ENCODE measurements around the gene ATP5PO. TPM values are rescaled to one million over a fixed set of nuclear protein-coding genes. Genes with fewer than 3 reads are reported as not detected.

The ATP5PO gene
- total RNA-seq: 100 to 1,000 TPM; 183 to 194 TPM
- polyA plus RNA-seq: 316 TPM

DNA sequence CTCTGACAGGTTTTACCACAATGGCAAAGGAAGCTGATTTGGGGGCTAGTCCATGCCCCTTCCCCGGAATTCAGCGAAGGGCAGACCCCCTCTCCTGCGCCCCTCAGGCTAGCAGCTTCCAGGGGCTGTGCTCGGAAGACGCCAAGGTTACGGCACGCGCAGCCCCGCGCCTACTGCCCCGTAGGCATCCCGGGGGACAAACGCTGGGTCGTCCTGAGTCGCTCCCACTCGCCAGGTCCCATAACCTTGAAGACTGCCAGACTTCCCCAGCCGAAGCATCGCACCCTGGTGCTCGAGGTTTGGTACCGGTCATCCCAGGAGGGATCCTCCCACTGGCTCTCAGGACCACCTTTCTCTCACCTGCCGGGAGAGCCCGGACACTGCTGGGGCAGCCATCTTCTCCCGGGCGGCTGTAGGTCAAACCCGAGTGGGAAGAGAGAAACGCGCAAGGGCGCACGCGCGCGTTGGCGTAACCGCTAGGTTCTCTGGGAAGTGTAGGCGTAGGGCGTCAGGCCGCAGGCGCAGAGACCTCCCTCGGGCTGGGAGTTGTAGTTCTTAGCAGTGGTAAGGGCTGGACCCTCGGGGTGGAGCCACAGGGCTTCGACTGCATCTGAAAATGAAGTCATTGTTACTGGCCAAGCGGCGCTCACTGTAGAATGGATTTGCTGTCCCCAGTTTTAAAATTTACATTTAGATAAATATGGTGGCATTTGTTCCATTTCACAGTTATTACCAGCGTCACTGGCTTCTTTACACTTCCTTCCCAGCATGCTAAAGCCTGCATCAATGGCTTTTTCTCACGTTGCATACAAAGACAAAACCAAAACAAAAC lies at the start of gene ATP5PO:
Gene ATP5PO (minus strand): TSS at position 437 of the 832 bp plus-strand sequence. CDS start 41 bp downstream, at position 396.
- Histone ChIP-seq H3K4me1 (ENCODE audit: insufficient read depth, low read length) (peaks cover 19% of the 10 kb centered on the region), H3K9me3 (ENCODE audit: low read length) (no peaks in the 10 kb centered on the region), H3K36me3 (ENCODE audit: insufficient read depth, low read length) (peaks cover 7% of the 10 kb centered on the region), H3K27me3 (ENCODE audit: insufficient read depth, low read length, poor library complexity, severe bottlenecking) (no peaks in the 10 kb centered on the region), H3K27ac (ENCODE audit: low read depth, low read length) (peak within 1 kb of the TSS; percentile 89), H3K4me3 (ENCODE audit: low read length) (peak within 1 kb of the TSS; percentile 93)
- H3K9me3 Mint-ChIP-seq: no peaks in the 10 kb centered on the region
- peaks cover 29 to 51% (median 41%) of the 10 kb centered on the region in 3 donors for H3K4me1 Mint-ChIP-seq
- H3K27me3 Mint-ChIP-seq: no peaks in the 10 kb centered on the region
- peak within 1 kb of the TSS; percentile 97 to 100 (median 98) for H3K4me3 Mint-ChIP-seq
- peaks cover 0 to 40% (median 2%) of the 10 kb centered on the region in 3 donors for H3K36me3 Mint-ChIP-seq
- DNase-seq: peak; percentile 93 to 97 (median 95)
- ChIA-PET POLR2A (interaction anchor here (0.7 kb wide), 1 partner anchor 320 kb away, joined by 3 read pairs; no protein-coding TSS in a partner anchor), CTCF (interaction anchor here (0.8 to 1.4 kb wide), 4 partner anchors 8 to 432 kb away, joined by 3 to 5 read pairs (median 3); no protein-coding TSS in a partner anchor)
- H3K27ac Mint-ChIP-seq: peak within 1 kb of the TSS; percentile 92 to 100 (median 98)

GRCh38 chr21:33964706-33965325 lies 49.2 kb upstream of the ATP5PO start:
- Mint-ChIP-seq H3K27ac (peak overlapping the region in 4 of 8 donors; percentile 13 to 84 (median 59)), H3K27me3 (no peaks in the 10 kb centered on the region), H3K4me3 (no peak overlapping the region), H3K36me3 (peaks cover 32 to 76% (median 36%) of the 10 kb centered on the region in 3 donors), H3K9me3 (peaks cover 0 to 7% (median 4%) of the 10 kb centered on the region in 5 donors), H3K4me1 (peaks cover 24 to 66% (median 53%) of the 10 kb centered on the region in 3 donors)
- H3K4me1 ChIP-seq (ENCODE audit: insufficient read depth, low read length): no peaks in the 10 kb centered on the region
- POLR2A ChIA-PET: no interaction called here
- no peak overlapping the region for H3K27ac ChIP-seq (ENCODE audit: low read depth, low read length)
- H3K9me3 ChIP-seq (ENCODE audit: low read length): no peaks in the 10 kb centered on the region
- CTCF ChIA-PET: no interaction called here
- DNase-seq: no peak
- H3K27me3 ChIP-seq (ENCODE audit: insufficient read depth, low read length, poor library complexity, severe bottlenecking): no peaks in the 10 kb centered on the region
- no peak overlapping the region for H3K4me3 ChIP-seq (ENCODE audit: low read length)
- H3K36me3 ChIP-seq (ENCODE audit: insufficient read depth, low read length): peaks cover 5% of the 10 kb centered on the region

- Mint-ChIP-seq H3K27ac (peak overlapping the region in 4 of 8 donors; percentile 13 to 84 (median 59)), H3K4me1 (peaks cover 23 to 58% (median 45%) of the 10 kb centered on the region in 3 donors), H3K9me3 (peaks cover 4 to 13% (median 8%) of the 10 kb centered on the region in 5 donors), H3K27me3 (no peaks in the 10 kb centered on the region), H3K4me3 (no peak overlapping the region), H3K36me3 (peaks cover 33 to 74% (median 40%) of the 10 kb centered on the region in 3 donors)
- DNase-seq: no peak
- no peaks in the 10 kb centered on the region for H3K9me3 ChIP-seq (ENCODE audit: low read length)
- ChIA-PET POLR2A (interaction anchor here (2.8 kb wide), 1 partner anchor 15 kb away, joined by 15 read pairs; no protein-coding TSS in a partner anchor), CTCF (interaction anchor here (1.2 kb wide), 1 partner anchor 15 kb away, joined by 4 read pairs; no protein-coding TSS in a partner anchor)
- no peak overlapping the region for H3K27ac ChIP-seq (ENCODE audit: low read depth, low read length)
- no peak overlapping the region for H3K4me3 ChIP-seq (ENCODE audit: low read length)
- no peaks in the 10 kb centered on the region for H3K27me3 ChIP-seq (ENCODE audit: insufficient read depth, low read length, poor library complexity, severe bottlenecking)
- peaks cover 5% of the 10 kb centered on the region for H3K36me3 ChIP-seq (ENCODE audit: insufficient read depth, low read length)
- no peaks in the 10 kb centered on the region for H3K4me1 ChIP-seq (ENCODE audit: insufficient read depth, low read length)
Observed at GRCh38 chr21:33963848-33964555, 48.4 kb upstream of the ATP5PO start.

GRCh38 chr21:33962290-33962689 lies 46.7 kb upstream of the ATP5PO start:
- H3K36me3 ChIP-seq (ENCODE audit: insufficient read depth, low read length): peaks cover 5% of the 10 kb centered on the region
- peaks cover 31 to 71% (median 50%) of the 10 kb centered on the region in 3 donors for H3K36me3 Mint-ChIP-seq
- peak overlapping the region in 2 of 8 donors; percentile 27 to 40 for H3K27ac Mint-ChIP-seq
- H3K9me3 Mint-ChIP-seq: peaks cover 6 to 19% (median 12%) of the 10 kb centered on the region in 5 donors
- DNase-seq: no peak
- no peaks in the 10 kb centered on the region for H3K27me3 ChIP-seq (ENCODE audit: insufficient read depth, low read length, poor library complexity, severe bottlenecking)
- peaks cover 5% of the 10 kb centered on the region for H3K4me1 ChIP-seq (ENCODE audit: insufficient read depth, low read length)
- no peak overlapping the region for H3K27ac ChIP-seq (ENCODE audit: low read depth, low read length)
- H3K4me3 ChIP-seq (ENCODE audit: low read length): no peak overlapping the region
- peaks cover 23 to 60% (median 51%) of the 10 kb centered on the region in 3 donors for H3K4me1 Mint-ChIP-seq
- ChIA-PET POLR2A (interaction anchor here (0.6 to 2.8 kb wide), 2 partner anchors 9 to 13 kb away, joined by 3 to 15 read pairs; no protein-coding TSS in a partner anchor), CTCF (interaction anchor here (1.0 to 1.4 kb wide), 2 partner anchors 38 to 39 kb away, joined by 3 to 5 read pairs; no protein-coding TSS in a partner anchor)
- H3K4me3 Mint-ChIP-seq: no peak overlapping the region
- no peaks in the 10 kb centered on the region for H3K27me3 Mint-ChIP-seq
- no peaks in the 10 kb centered on the region for H3K9me3 ChIP-seq (ENCODE audit: low read length)

DNA sequence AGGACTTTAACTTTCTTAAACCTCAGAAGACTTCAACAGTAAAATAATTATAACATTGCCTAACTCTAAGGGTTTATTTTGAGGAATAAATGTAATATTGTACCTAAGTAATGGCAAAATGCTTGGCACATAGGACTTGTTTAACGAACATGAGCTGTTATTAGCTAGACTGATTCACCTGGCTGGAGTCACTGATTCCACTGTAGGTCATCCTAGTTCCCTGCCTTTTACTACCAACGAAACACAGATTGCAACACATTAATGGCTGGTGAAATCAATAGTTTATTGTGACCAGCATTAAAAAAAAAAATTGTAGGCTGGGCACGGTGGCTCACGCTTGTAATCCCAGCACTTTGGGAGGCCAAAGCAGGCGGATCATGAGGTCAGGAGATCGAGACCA lies 45.5 kb upstream of the ATP5PO start:
- Histone ChIP-seq H3K27me3 (ENCODE audit: insufficient read depth, low read length, poor library complexity, severe bottlenecking) (no peaks in the 10 kb centered on the region), H3K4me3 (ENCODE audit: low read length) (no peak overlapping the region), H3K9me3 (ENCODE audit: low read length) (no peaks in the 10 kb centered on the region), H3K27ac (ENCODE audit: low read depth, low read length) (no peak overlapping the region), H3K36me3 (ENCODE audit: insufficient read depth, low read length) (peaks cover 5% of the 10 kb centered on the region), H3K4me1 (ENCODE audit: insufficient read depth, low read length) (peaks cover 12% of the 10 kb centered on the region)
- POLR2A ChIA-PET: interaction anchor here (0.9 to 2.8 kb wide), 2 partner anchors 12 to 30 kb away, joined by 4 to 15 read pairs; no protein-coding TSS in a partner anchor
- Mint-ChIP-seq H3K36me3 (peaks cover 29 to 67% (median 50%) of the 10 kb centered on the region in 3 donors), H3K27ac (peak overlapping the region in 1 of 8 donors; percentile 66), H3K27me3 (no peaks in the 10 kb centered on the region), H3K4me3 (no peak overlapping the region), H3K9me3 (peaks cover 6 to 19% (median 12%) of the 10 kb centered on the region in 5 donors), H3K4me1 (peaks cover 29 to 65% (median 58%) of the 10 kb centered on the region in 3 donors)
- CTCF ChIA-PET: interaction anchor here (1.0 to 2.5 kb wide), 3 partner anchors 29 to 38 kb away, joined by 3 to 10 read pairs (median 4); no protein-coding TSS in a partner anchor
- no peak for DNase-seq

GRCh38 chr21:33959680-33960079 lies 44.1 kb upstream of the ATP5PO start:
- H3K36me3 ChIP-seq (ENCODE audit: insufficient read depth, low read length): peaks cover 5% of the 10 kb centered on the region
- H3K27ac Mint-ChIP-seq: peak overlapping the region in 1 of 8 donors; percentile 38
- ChIA-PET CTCF (interaction anchor here (1.3 to 2.5 kb wide), 4 partner anchors 10 to 36 kb away, joined by 3 to 10 read pairs (median 5); no protein-coding TSS in a partner anchor), POLR2A (interaction anchor here (1.0 to 2.0 kb wide), 2 partner anchors 10 to 12 kb away, joined by 3 to 11 read pairs; no protein-coding TSS in a partner anchor)
- H3K4me1 Mint-ChIP-seq: peaks cover 34 to 77% (median 68%) of the 10 kb centered on the region in 3 donors
- no peaks in the 10 kb centered on the region for H3K27me3 Mint-ChIP-seq
- H3K27ac ChIP-seq (ENCODE audit: low read depth, low read length): no peak overlapping the region
- H3K9me3 Mint-ChIP-seq: peaks cover 6 to 19% (median 12%) of the 10 kb centered on the region in 5 donors
- no peaks in the 10 kb centered on the region for H3K9me3 ChIP-seq (ENCODE audit: low read length)
- H3K27me3 ChIP-seq (ENCODE audit: insufficient read depth, low read length, poor library complexity, severe bottlenecking): no peaks in the 10 kb centered on the region
- no peak for DNase-seq
- no peak overlapping the region for H3K4me3 Mint-ChIP-seq
- H3K4me1 ChIP-seq (ENCODE audit: insufficient read depth, low read length): peaks cover 21% of the 10 kb centered on the region
- peaks cover 29 to 64% (median 50%) of the 10 kb centered on the region in 3 donors for H3K36me3 Mint-ChIP-seq
- no peak overlapping the region for H3K4me3 ChIP-seq (ENCODE audit: low read length)

GRCh38 chr21:33954395-33954794 lies 38.8 kb upstream of the ATP5PO start:
- ChIA-PET CTCF (interaction anchor here (1.1 kb wide), 1 partner anchor 30 kb away, joined by 5 read pairs; no protein-coding TSS in a partner anchor), POLR2A (interaction anchor here (1.0 to 1.5 kb wide), 2 partner anchors 16 to 18 kb away, joined by 3 to 5 read pairs; no protein-coding TSS in a partner anchor)
- Histone ChIP-seq H3K4me3 (ENCODE audit: low read length) (no peak overlapping the region), H3K27me3 (ENCODE audit: insufficient read depth, low read length, poor library complexity, severe bottlenecking) (no peaks in the 10 kb centered on the region), H3K36me3 (ENCODE audit: insufficient read depth, low read length) (no peaks in the 10 kb centered on the region), H3K9me3 (ENCODE audit: low read length) (no peaks in the 10 kb centered on the region), H3K27ac (ENCODE audit: low read depth, low read length) (no peak overlapping the region), H3K4me1 (ENCODE audit: insufficient read depth, low read length) (peaks cover 65% of the 10 kb centered on the region)
- Mint-ChIP-seq H3K27me3 (no peaks in the 10 kb centered on the region), H3K4me1 (peaks cover 46 to 86% (median 81%) of the 10 kb centered on the region in 3 donors), H3K4me3 (no peak overlapping the region), H3K27ac (peak overlapping the region in 7 of 8 donors; percentile 24 to 86 (median 57)), H3K36me3 (peaks cover 8 to 39% (median 22%) of the 10 kb centered on the region in 3 donors), H3K9me3 (peaks cover under 1 to 9% (median 8%) of the 10 kb centered on the region in 5 donors)
- no peak for DNase-seq
